Activated B cell treated with CpG ODN at 0.5 μM for 24 hours (primary cell): Measurements from ENCODE around the gene CST8. TPM values are rescaled to one million over a fixed set of nuclear protein-coding genes. Genes with fewer than 3 reads are reported as not detected.

Source experiments
- ATAC-seq: fragments of 200-7000 bp; cut with Tn5 transposase; one replicate; pipeline ENCODE4 v1.10.0; 2021; ENCODE audit warnings: low read depth, mild to moderate bottlenecking, moderate library complexity
- CTCF ChIA-PET: fragments of 350-600 bp; sonication (Branson Sonifier 250); formaldehyde crosslinking; loops from one replicate; lab custom pipeline; 2021; ENCODE audit warnings: antibody characterized with exemption; lab: Charles Lee
- POLR2A ChIA-PET: fragments of 350-600 bp; sonication (Branson Sonifier 250); formaldehyde crosslinking; loops from one replicate; lab custom pipeline; 2021; ENCODE audit warnings: antibody characterized with exemption; lab: Charles Lee
- DNase-seq: peaks from one replicate; pipeline ENCODE4 v3.0.0; 2022
- H3K27ac Mint-ChIP-seq: one replicate; pipeline ENCODE4 v1.8.0; 2020; ENCODE audit warnings: mixed read lengths
- H3K27me3 Mint-ChIP-seq: one replicate; pipeline ENCODE4 v1.8.0; 2021; ENCODE audit warnings: mixed read lengths
- H3K36me3 Mint-ChIP-seq: one replicate; pipeline ENCODE4 v1.8.0; 2021; ENCODE audit warnings: low read depth, mixed read lengths
- H3K4me1 Mint-ChIP-seq: one replicate; pipeline ENCODE4 v1.8.0; 2021; ENCODE audit warnings: mixed read lengths
- H3K4me3 Mint-ChIP-seq: one replicate; pipeline ENCODE4 v1.8.0; 2020; ENCODE audit warnings: mild to moderate bottlenecking, mixed read lengths
- H3K9me3 Mint-ChIP-seq: one replicate; pipeline ENCODE4 v1.8.0; 2020; ENCODE audit warnings: mixed read lengths
- CTCF ChIP-seq: fragments of 200-600 bp; IDR thresholded peaks from one replicate; pipeline ENCODE4 v1.8.0; 2022; ENCODE audit warnings: antibody characterized with exemption, mild to moderate bottlenecking
- intact Hi-C: fragments of 100-400 bp; cut with micrococcal nuclease; formaldehyde crosslinking; loops from one replicate; pipeline ENCODE4 v1.15.1; 2024
- total RNA-seq: library from RNA; stranded (reverse); gene quantifications from 2 replicates; pipeline ENCODE4 v1.2.3, GENCODE V29; 2022

The CST8 gene
- total RNA-seq, 1 donor from 2014 or later: not detected

DNA sequence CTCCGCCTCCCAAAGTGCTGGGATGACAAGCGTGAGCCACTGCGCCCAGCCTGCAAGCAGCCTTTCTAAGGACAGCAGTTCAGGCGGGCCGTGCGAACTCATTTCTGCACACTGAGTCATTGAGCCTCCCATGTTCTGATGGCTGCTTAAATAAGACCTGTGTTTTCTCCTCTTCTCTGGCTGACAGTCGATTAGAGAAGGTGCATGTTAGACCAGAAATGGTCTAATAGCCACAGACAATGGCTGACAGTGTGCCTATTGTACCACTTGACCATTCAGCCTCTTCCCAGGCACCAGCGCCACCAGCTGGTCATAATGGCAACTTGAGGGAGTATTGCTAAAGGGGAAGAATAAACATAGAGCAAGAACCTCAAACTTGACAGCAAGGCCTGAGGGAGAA lies 44.4 kb upstream of the CST8 start:
- no peak for TF ChIP-seq CTCF
- CTCF ChIA-PET: interaction anchor here (1.4 to 1.6 kb wide), 2 partner anchors 97 to 755 kb away, joined by 9 to 10 read pairs; no protein-coding TSS in a partner anchor
- intact Hi-C loops: loop anchor here (1.0 to 5.0 kb wide), 2 partner anchors 96 to 1109 kb away; partner anchors contain the start of gene NXT1
- DNase-seq (no peak), ATAC-seq (no peak)
- Mint-ChIP-seq H3K9me3 (no peaks in the 10 kb centered on the region), H3K36me3 (no peaks in the 10 kb centered on the region), H3K4me1 (no peaks in the 10 kb centered on the region), H3K27me3 (peaks cover 2% of the 10 kb centered on the region), H3K27ac (no peak overlapping the region), H3K4me3 (no peak overlapping the region)
- POLR2A ChIA-PET: no interaction called here

DNA sequence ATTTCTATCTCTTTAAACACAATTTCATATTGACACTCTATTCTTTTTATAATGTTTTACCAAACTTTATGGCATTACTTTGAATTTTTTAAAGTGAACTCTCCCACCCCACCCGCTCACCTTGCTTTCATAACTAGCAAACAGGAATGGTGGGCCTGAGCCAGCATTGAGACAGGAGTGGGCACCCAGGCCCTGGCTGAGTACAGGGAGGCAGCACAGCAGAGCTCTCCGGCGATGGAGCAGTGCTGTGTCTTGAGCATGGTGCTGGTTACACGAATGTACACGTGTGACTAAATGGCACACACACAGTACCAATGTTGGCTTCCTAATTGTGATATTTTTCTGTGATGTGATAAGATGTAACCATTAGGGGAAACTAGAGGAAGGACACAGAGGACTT lies 42.8 kb upstream of the CST8 start:
- H3K36me3 Mint-ChIP-seq: no peaks in the 10 kb centered on the region
- no peak for TF ChIP-seq CTCF
- H3K27ac Mint-ChIP-seq: no peak overlapping the region
- DNase-seq (no peak), ATAC-seq (no peak)
- no peaks in the 10 kb centered on the region for H3K27me3 Mint-ChIP-seq
- intact Hi-C loops: loop anchor here (5.0 kb wide), 1 partner anchor 1111 kb away; no protein-coding TSS in a partner anchor
- no peak overlapping the region for H3K4me3 Mint-ChIP-seq
- H3K4me1 Mint-ChIP-seq: no peaks in the 10 kb centered on the region
- CTCF ChIA-PET: no interaction called here
- POLR2A ChIA-PET: no interaction called here
- H3K9me3 Mint-ChIP-seq: no peaks in the 10 kb centered on the region

DNA sequence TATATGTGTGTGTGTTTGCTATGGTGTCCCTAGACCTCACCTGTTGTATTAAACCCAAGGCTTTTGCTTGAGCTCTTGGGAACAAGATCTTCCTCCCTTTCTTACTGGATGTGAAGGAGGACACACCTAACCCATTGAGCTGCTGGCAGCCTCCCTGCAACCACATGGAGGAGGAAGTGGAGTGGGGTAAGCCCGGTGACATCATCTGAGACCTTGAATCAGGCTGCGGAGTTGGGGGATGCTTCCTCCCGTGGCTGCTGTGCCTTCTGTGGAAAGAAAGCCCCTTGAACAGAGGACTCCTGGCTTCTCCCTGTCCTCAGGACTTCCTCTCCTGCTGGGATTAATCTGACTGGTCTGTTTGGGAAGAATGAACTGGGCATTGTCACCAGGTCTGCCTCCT lies 41.5 kb upstream of the CST8 start:
- Mint-ChIP-seq H3K9me3 (no peaks in the 10 kb centered on the region), H3K4me3 (no peak overlapping the region), H3K27me3 (no peaks in the 10 kb centered on the region), H3K36me3 (no peaks in the 10 kb centered on the region), H3K4me1 (no peaks in the 10 kb centered on the region), H3K27ac (no peak overlapping the region)
- ATAC-seq: no peak
- no peak for DNase-seq
- CTCF ChIA-PET: no interaction called here
- intact Hi-C loops: loop anchor here (5.0 kb wide), 1 partner anchor 1112 kb away; no protein-coding TSS in a partner anchor
- no peak for TF ChIP-seq CTCF
- POLR2A ChIA-PET: no interaction called here

DNA sequence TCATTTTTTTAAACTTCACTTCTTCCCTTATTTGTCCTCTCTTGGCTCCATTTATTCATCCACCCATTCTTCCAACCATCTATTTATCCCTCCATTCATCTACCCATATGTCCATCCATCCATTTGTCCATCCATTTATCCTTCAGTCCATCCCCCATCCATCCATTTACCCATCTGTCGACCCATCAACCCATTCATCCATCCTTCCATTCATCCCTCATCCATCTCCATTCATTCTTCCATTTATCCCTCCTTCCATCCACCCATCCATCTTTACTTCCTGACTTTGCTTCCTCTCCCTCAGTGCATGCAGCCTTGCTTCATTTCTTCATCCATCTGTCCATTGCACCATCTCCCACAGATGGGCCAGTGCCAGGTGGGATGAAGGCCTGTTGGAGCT lies 40.0 kb upstream of the CST8 start:
- Mint-ChIP-seq H3K27me3 (no peaks in the 10 kb centered on the region), H3K27ac (no peak overlapping the region), H3K9me3 (no peaks in the 10 kb centered on the region), H3K36me3 (no peaks in the 10 kb centered on the region), H3K4me3 (no peak overlapping the region), H3K4me1 (no peaks in the 10 kb centered on the region)
- ChIA-PET CTCF (no interaction called here), POLR2A (no interaction called here)
- intact Hi-C loops: no loop called here
- DNase-seq: no peak
- ATAC-seq: no peak
- TF ChIP-seq CTCF: no peak

DNA sequence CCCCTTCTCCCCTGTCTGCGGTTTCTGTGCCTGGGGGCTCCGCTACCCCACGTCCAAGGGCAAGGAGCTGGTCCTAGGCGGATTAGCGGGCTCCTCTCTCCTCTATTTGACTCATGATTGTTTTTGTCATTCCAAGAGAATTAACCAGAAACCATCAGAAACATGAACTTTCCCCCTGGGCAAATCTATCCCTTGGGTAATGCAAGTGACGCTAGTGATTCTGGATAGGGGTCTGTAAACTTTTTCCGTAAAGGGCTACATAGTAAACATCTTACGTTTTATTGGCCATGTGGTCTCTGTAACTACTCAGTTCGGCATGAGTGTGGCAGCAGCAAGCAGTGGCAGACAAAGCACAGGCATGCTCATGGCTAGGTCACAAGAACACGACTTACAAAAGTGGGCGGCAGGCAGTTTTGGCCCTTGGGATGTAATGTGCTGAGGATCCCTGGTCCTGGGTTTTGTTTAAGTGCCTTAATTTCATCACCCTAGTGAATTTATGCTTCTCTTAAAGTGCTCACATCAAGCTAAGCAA lies 38.9 kb upstream of the CST8 start:
- ATAC-seq: no peak
- CTCF ChIA-PET: interaction anchor here (1.7 kb wide), 1 partner anchor 9 kb away, joined by 7 read pairs; no protein-coding TSS in a partner anchor
- POLR2A ChIA-PET: no interaction called here
- TF ChIP-seq CTCF: no peak
- H3K4me1 Mint-ChIP-seq: no peaks in the 10 kb centered on the region
- no peaks in the 10 kb centered on the region for H3K9me3 Mint-ChIP-seq
- H3K36me3 Mint-ChIP-seq: no peaks in the 10 kb centered on the region
- H3K27me3 Mint-ChIP-seq: peaks cover 2% of the 10 kb centered on the region
- DNase-seq: no peak
- H3K4me3 Mint-ChIP-seq: no peak overlapping the region
- no peak overlapping the region for H3K27ac Mint-ChIP-seq
- intact Hi-C loops: no loop called here
